Measurements from ENCODE around the gene HIVEP2.

The HIVEP2 gene

DNA sequence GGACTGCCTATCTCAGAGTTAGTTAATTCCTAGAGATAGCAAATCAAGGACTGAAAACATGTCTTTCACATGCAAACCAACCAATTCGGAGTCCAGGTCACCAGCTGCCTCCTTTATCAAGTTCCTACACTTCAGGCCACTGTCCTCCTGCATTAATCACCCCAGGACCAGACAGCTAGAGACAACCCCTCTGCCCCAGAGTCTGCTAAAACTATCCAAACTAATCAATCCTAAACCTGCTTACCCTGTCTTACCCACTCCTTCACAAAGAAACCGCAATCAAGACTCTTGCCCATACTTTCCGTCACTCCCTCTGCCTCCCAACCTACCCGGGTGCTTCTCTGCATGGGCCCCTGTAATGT is 207.0 kb downstream of the HIVEP2 start:
- no peak for DNase-seq (ENCODE audit: low read depth in 2 of 2)

DNA sequence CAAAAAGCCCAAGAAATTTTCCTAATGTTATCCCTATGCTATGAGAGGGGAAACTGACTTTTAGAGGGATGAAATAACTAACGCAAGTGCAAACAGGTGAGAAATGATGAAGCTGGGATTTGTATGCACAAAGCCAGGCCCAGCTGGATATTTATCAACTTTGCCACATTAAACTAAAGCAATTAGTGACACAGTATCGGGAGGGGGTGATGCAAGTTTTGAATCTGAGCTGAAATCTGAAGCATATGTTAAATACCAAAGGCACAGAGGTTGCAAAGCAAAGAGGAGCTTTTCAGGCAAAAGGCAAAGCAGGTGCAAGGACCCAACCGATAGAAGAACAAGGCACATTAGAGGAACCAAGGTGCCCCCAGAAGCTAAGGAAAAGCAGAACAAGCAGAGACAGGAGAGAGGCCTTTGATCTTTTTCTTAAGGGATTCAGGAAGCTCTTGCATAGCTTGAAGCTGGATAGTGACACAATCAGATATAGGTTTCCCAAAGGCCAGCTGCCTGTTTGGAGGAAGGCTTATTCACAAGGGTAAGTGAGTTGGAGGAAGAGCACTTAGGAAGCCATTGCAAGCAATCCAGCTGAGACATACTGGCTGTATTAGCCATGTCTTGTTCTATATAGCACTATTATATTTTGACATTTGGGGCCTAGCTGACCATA is 207.5 kb downstream of the HIVEP2 start:
- DNase-seq (ENCODE audit: low read depth in 2 of 2) = no peak

DNA sequence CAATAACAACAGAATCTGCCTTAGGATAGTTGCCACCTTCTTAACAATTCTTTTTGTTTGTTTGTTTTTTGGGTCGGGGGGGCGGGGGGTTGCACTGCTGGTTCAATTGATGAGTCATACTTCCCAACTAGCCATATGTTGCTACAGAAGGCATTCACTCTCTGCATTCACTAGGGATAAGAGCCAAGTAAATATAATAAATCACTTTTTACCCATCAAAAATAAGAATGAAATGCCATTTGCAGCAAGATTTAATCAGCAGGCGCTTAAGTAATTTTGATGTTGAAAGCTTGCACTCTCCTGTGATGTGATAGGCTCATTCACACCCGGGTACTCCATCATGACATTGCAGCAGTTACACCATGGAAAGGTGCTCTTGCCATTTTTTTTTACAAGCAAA is 209.8 kb downstream of the HIVEP2 start:
- DNase-seq (ENCODE audit: low read depth in 2 of 2) = no peak

DNA sequence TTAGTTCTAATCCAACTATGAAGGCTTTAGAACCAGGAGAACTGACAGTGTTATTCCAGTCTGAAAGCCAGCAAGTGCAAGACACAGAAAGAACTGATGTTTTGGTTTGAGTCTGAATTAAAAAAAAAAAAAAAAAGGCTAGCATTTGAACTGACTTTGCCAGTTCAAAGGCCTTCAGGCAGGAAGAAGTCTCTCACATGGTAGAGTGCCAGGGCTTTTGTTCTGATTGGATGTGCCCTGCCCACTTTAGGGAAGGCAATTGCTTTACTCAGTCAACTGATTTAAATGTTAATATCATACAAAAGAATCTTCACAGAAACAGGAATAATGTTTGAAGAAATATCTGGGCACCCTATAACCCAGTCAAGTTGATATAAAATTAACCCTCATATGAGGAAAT is 212.2 kb downstream of the HIVEP2 start:
- no peak for DNase-seq (ENCODE audit: low read depth in 2 of 2)

DNA sequence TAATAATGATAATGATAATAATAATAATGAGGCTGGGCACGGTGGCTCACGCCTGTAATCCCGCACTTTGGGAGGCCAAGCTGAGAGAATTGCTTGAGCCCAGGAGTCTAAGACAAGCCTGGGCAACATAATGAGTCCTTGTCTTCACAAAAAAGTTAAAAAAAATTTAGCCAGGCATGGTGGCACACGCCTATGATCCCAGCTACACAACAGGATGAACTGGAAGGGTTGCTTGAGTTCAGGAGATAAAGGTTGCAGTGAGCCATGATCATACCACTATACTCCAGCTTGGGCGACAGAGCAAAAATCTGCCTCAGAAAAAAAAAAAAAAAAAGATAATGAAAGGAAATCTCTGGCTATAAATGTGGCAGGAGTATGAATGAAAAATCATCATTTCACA is 213.4 kb downstream of the HIVEP2 start:
- no peak for DNase-seq (ENCODE audit: low read depth in 2 of 2)

DNA sequence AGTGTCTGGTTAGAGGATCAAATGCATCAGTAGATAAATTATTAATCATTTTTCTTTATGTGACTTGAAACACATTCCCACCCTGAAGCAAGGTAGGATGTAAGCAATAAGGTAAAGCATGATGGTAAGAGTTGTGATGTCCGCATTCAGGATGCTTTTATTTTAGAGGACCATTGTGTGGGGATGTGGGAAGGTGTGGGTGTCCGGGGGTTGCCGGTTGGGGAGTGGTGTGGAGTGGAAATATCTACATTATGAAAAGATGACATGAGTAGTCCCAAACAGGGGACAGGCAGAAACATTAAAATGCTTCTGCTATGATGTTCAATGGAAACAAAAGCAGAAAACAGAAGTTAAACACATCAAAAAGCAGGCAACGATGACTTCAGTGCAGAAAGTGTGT is 215.4 kb downstream of the HIVEP2 start:
- no peak for DNase-seq (ENCODE audit: low read depth in 2 of 2)

DNA sequence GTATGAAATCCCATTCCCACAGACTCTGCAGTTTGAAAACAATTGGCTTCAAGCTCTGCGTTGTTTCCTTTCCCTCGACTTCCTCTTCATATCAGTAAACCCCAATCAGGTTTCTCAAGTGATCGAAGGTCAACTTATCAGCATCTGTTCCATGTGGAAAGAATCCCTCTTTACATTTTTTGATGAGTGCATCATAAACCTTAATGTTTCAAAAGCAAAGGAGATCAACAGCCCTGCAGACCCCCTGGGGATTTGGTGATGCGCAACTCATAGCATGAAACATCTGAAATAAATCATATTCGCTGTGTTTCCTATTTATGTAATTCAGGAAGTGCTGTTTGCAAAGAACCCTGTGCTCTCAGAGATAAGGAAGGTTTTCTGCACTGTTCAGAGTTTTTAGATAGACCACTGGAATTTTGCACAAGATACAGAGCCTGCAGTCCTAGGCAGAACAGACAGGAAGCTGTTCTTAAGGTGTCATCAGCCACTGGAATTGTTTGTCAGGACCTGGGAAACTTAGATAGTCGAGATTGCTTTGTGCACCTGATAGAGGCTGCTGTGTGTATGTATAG is 216.0 kb downstream of the HIVEP2 start:
- no peak for DNase-seq (ENCODE audit: low read depth in 2 of 2)

DNA sequence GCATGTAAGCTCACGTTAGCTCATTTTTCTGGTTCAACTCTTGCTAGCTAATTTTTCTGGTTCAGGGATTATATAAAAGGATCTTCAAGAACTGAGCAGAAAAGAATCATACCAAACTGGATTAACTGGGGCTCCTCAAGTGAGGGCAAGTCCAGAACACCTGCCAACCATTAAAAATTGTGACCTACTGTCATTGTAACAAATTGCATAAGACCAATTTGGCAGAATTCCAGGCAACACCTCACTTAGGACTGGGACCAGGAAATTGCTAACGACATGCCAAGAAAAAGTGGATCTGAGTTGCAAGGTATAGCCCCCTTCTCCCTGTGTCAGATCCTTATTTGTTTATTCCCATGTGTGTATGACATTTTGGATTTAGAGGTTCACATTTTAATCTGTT is 216.6 kb downstream of the HIVEP2 start:
- no peak for DNase-seq (ENCODE audit: low read depth in 2 of 2)

DNA sequence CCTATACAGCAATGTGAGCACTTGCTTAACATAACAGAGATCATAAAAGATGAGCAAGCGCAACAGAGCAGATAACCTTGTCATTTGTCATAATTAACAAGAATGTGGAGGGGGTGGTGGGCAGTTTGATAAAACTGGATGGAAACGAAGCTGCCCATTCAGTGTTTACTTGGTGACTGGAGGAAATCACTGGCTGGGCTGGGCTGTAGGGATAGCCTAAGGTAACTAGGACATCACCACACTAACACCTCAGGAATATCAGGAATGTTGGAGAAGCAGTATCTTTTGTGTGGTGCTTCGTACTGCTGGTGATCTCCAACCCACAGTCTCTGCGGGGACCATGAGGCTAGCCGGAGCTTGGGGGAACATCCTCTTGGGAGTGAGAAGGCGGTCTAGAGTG is 218.4 kb downstream of the HIVEP2 start:
- DNase-seq (ENCODE audit: low read depth in 2 of 2) = no peak

DNA sequence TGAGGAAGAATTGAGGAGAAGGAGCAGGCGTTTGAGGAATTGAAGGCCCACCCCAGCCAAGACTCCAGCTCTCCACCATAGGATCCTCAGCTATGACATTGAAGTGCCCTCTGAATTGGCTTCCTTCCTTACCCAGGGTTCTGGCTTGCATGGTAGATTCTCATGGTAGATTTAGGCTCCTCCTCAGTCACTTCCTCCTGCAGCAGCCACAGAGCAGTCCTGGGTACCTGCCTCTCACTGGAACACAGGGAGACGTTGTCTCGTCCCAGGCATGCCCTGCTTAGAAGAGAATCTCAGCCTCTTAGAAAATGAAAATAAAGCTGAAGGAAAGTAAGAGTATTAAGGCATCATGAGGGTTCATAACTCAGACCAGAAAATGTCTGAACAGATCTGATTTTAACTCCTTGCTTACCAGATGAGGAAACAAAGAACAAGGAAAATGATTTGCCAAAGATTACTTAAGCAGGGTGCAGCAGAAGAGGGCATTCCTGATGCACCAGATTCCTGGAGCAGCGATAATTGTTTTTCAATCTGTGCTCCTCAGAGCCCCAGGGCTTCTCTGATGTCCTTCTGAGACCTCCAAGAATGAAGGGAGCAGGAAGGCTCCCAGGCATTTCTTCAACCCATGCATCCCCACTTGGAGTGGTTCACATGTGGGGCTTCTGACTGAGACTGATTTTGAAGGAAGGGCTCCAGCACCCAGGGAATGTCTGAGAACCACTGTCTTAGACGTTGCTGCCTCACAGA is 219.8 kb downstream of the HIVEP2 start:
- DNase-seq (ENCODE audit: low read depth in 2 of 2) = no peak

DNA sequence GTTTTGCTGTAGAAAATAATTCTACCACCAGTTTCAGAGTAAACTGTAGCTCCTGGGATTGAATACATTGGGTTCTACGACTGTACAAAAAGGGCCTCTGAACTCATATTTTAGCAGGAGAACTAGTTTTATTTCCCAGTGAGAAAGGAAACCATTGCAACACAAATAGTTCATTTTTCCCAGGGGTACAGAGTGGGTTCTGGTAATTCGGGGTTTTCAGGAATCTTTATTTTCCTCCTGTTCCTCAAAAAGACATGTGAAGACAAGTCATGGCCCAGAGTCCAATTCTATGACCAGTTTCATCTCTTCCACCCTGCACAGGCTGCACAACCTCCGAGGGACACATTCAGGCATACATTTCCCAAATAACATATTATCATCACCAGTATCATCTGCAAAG is 222.1 kb downstream of the HIVEP2 start:
- DNase-seq (ENCODE audit: low read depth in 2 of 2) = no peak

DNA sequence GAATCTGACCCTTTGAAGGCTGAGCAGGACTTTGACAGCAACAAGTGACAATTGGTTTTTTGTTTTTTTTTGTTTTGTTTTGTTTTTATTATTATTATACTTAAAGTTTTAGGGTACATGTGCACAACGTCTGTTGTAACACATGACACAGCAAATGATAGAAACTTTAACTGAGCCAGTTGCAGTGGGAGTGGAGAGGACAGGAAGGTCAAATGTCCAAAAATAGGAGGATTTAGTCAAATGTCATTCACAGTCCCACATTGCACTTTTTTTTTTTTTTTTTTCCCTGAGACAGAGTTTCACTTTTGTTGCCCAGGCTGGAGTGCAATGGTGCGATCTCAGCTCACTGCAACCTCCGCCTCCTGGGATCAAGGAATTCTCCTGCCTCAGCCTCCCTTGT is 223.0 kb downstream of the HIVEP2 start:
- DNase-seq (ENCODE audit: low read depth in 2 of 2) = no peak

DNA sequence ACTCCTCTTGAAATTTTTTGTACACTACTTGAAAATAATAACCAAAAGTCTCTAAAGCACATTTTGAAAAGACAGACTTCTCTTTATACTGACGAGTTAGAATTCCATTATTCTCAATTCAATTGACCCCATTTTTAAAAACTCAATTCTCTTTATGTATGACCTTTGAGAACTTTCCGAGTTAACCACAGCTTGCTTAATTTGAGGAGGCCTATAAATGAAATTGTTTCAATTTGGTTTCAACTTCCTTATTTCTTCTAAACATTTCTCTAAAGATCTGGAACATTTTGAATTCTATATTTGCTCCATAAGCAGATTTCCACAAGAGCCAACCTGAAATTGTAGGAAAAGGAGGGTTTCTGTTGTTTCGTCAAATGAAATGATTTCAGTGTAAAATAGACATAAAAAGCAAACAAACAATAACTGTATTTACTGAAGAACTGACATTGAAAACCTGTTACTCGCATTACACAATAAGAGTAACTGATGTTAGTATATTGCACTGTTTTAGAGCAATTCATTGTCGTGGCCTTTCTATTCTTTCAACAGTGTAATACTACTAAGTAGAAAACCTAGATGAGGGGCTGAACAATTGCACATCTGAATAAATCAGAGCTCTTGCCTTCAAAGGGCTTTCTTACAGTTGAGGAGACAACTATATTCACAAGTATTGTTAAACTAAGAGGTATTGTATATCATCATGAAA is 223.6 kb downstream of the HIVEP2 start:
- no peak for DNase-seq (ENCODE audit: low read depth in 2 of 2)

DNA sequence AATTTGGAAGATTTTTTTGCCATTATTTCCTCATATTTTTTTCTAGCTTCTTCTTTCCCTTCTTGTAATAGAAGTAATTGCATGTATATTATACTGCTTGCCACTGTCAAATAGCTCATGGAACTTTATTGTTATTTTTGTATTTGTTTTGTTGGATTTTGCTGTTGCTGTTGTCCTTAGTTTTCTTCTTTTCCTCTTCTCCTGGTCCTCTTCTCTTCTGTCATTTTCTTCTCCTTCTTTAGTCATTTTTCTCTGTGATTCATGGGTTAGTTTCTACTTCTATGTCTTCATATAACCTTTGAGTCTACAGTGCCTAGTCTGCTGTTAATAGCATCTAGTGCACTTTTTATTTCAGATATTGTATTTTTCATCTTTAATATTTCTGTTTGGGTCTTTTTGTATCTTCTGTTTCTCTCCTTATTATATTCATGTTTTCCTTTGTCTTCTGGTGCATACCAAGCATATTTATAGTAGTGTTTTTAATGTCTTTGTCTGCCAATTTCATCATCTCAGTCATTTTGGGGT is 226.2 kb downstream of the HIVEP2 start:
- DNase-seq (ENCODE audit: low read depth in 2 of 2) = no peak

DNA sequence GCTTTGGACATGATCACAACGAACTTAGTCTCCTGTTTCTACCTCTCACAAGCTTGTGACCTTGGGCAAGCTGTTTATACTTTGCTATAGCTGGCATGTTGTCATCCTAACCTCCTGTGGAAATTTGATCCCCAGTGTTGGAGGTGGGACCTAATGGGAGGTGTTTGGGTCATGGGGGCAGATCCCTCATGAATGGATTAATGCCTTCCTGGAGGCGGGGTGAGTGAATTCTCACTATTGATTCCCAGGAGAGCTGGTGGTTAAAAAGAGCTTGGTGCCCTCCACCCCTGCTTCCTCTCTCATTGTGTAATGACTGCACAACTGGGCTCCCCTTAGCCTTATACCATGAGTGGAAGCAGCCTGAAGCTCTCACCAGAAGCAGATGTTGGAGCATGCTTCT is 228.9 kb downstream of the HIVEP2 start:
- no peak for DNase-seq (ENCODE audit: low read depth in 2 of 2)

DNA sequence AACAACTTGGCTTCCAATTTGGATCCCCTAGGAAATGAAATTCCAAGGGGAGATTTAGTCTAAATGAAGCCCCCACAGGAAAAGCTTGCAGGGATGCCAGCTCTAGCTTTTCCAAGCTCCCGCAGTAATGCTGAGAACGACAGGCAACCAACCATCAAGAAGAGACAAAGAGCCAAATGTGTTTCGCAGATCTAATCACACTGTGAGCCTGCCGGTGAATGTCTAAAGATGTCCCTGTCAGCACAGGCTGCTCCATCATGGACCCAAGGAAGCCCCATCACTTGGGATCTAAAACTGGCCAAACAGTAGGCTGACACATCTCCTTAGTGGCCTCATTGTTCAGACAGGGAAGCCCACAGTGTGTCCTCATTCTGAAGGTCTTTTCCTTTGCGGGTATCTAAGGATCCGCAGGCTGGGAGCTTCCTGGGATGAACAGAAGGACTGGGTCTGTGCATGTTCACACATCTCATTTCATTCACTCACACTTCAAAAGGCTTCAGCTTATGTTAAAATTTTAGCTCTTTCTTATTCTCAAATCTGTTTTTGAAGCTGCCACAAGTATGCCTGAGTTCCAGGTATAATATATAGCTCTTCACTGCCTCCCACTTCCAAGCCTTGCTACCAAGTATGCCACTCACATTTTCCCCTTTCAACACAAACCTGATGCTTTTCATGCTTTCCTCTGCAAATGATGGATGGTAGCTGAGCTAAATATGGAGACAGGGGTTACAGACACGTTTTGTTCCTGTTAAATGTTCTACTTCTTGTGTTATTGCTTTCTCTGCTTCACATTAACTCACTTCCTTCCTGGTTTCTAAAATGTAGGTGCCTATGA is 229.8 kb downstream of the HIVEP2 start:
- no peak for DNase-seq (ENCODE audit: low read depth in 2 of 2)

DNA sequence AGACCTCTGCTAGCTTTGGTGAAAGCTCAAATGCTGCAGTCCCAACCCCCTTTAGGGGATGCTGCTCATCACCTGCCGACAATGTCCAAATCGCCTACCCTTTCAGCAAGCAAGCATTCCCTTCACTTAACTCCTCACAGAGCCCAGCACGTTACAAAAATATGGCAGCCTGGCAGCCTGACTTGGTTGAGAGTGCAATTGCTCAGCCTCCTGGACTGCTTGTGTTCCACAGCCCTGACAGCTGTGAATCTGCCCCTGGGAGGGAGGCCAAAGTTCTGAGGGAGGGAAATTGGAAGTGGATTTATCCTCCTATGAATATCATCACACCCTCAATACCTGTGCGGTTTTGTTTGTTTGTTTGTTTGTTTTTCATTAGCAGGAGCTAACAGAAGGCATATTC is 231.0 kb downstream of the HIVEP2 start:
- no peak for DNase-seq (ENCODE audit: low read depth in 2 of 2)

DNA sequence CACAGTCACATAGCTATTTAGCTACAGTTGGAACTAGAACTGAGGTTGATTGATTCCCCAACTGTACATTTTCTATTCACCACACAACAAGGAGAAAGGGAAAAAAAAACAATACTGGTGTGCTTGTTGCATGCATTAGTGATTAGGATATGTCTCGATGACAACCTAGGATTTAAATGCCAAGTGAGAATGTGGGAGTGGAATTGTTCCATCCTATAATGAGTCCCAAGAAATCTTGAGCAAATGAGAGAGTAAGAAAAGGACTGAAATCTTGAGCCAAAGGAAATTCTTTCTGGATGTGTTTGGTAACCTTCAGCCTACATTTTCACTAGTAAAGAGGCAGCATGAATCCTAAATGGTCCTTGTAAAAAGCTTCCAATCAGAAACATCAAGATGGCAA is 232.7 kb downstream of the HIVEP2 start:
- no peak for DNase-seq (ENCODE audit: low read depth in 2 of 2)

DNA sequence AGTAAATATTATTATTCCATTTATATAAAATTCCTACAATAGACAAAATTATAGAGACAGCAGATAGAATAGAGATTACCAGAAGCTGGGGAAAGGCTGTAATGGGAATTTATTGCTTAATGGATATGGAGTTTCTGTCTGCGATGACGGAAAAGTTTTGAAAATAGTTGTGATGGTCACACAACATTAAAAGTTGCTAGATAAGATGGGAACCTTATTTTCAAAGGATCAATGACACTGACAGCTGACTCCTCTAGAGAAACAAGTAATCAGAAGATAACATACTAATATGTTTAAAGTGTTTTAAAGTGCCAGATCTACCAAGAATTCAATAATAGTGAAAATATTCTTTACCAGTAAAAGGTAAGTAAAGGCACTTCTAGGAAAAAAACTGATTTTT is 236.3 kb downstream of the HIVEP2 start:
- no peak for DNase-seq (ENCODE audit: low read depth in 2 of 2)

DNA sequence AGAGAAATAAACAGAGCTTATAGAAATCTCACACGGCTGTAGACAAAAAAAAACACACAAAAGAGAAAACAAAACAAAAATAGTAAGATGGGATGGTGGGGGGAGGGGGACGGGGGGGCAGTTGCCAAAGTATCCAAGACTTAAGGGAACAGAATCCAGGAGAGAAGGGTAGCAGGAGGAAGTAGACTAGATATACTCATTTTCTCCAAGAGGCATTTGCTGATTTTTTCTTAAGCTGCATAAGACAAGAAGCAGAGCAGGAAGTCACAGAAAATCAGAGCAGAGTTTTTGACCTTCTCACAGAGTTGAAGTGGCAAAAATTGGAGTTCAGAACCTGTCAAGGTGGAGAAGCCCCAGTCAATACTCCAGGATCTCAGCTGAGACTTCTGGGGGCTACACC is 237.7 kb downstream of the HIVEP2 start:
- DNase-seq (ENCODE audit: low read depth in 2 of 2) = no peak

DNA sequence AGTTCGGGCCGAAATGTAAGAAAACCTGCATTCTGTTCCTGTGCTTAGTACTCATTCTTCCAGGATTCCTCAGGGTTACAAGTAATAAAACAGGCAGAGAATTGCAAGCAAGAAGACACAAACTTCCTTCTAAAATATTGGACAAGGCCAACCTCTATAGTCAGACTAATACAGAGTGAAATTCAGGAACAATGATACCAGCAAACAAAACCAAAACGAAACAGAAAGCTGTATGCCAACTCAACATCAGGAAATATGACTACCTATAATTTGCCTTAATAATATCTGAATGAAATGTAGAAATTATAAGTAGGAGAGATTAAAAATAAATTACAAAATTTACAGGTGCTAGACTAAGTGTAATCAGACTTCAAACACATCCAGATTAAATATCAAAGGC is 238.8 kb downstream of the HIVEP2 start:
- DNase-seq (ENCODE audit: low read depth in 2 of 2) = no peak

DNA sequence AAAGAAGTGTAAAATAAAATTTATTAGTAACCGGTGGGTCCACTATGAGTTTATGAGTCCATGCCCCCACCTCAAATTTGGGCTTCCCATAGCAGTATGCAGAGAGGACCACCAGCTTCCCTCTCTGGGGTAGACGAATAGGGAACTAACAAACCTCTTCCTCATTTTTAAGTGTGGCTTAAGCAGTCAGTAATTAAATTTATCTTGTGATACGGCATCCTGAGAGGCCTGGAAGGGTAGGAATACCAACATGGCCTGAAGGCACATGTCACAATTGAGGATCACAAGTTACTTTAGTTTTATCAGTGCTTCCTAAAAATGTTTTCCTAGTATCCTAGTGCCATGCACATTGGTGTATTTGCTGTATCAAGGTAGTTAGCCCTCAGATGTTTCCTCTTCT is 239.9 kb downstream of the HIVEP2 start:
- DNase-seq (ENCODE audit: low read depth in 2 of 2) = no peak
